NCI-H1048 (cell line): ENCODE data around the gene DIDO1.

Source experiments
- DNase-seq: peaks from one replicate; lab custom pipeline; 2025; lab: John Stamatoyannopoulos, UW

The DIDO1 gene

DNA sequence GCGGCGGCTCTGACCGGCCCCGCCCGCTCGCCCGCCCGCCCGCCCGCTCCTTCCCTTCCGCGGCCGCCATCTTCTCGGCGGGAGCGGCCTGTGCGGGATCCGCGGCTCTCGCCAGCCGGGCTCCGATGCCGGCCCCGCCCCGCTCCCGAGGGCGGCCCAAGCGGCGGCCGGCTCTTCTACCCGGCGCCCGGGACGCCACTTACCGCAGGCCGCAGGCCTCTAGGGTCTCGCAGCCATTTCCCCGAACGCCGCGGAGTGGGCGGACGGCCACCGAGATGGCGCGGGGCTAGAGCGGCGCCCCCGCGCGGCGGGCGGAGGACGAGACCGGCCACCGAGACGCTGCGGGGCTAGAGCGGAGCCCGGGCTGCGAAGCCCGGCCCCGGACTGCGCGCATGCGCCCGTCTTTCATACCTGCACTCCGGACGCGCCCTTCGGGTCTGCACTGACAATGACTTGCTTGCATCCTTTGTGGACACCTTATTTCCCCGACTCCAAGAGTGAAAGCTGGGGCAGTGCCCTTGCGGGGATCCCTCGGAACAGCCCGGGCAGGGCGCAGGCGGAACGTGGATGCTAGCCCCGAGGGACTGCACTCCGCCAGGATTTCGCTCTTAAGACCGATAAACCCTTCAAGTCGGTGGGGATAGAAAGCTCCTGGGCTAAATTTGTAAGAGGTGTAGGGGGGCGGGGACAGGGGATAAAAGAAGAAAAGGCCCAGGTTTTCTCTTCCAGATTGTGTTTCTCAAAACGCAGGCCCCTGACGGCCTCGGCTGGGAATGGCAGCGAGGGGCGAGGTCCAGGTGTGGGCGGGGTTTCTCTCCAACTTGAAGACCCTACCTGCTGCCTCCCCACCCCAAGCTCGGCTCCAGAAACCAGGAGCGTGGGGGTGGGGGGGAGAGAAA, at the start of gene DIDO1:
Gene DIDO1, minus strand, starts transcription at position 277 of the 899 bp plus-strand sequence.
- DNase-seq = peak; percentile 71

DNA sequence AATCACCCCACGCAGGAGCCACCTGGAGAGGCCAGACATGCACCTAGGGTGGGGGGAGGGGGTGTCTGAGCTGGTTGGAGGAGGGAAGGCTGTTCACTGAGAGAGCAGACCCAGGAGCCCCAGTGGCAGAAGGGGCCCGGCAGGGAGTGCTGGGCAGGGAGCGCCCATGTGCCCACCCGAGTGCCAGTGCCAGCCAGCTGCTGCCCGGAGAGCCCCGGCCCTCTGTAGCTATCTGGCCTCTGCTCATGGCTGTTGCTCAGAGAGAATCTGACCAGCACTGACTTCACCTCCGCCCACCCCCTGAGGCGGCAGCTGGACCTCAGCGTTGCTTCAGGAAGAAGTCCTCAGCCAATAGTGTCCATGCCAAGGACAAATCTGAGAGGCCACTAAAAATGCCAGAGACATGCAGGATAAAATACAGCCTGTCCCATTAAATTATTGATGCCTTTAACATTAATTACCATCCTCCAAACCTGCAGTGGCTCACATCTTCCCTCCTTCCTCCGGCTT, 49.0 kb upstream of the DIDO1 start:
- no peak for DNase-seq

DNA sequence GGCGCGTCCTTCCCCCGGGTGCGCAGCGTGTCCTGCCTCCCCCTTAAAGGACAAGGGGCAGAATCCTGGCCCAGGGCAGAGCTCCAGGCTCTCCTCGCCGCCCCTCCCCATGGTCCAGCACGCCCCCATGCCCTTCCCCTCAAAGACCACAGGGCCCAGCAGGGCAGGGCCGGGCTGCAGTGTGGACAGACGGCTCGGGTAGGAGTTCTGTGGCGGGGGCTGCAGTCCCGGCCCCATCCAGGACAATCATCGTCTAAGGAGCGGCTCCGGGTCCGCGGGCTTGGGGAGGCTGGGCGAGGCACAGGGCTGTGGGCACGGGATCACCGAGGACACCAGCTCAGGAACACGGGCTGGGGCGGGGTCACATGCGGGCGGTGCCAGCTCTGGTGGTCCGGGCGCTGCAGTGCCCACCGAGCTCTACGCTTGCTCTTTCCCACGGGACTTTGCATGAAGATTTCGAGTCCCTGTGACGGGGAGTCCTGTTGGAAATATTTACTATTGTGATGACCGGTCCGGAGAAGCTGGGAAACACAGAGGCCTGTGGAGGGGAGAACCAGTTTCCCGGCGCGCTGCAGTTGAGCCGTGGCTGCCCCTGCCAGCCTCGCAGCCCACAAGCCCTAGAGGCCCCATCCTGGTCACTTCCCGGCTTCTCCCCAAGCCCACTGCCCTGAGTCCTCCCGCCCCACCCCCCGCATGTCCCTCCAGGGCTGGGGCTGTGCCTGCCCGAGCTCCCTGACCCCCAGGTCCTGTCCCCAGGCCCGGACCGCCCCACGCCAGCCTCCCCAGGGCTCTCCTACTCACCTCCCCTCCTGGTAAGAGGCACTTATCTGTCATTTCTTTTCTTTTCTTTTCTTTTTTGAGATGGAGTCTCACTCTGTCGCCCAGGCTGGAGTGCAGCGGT, 46.8 kb upstream of the DIDO1 start:
- no peak for DNase-seq

DNA sequence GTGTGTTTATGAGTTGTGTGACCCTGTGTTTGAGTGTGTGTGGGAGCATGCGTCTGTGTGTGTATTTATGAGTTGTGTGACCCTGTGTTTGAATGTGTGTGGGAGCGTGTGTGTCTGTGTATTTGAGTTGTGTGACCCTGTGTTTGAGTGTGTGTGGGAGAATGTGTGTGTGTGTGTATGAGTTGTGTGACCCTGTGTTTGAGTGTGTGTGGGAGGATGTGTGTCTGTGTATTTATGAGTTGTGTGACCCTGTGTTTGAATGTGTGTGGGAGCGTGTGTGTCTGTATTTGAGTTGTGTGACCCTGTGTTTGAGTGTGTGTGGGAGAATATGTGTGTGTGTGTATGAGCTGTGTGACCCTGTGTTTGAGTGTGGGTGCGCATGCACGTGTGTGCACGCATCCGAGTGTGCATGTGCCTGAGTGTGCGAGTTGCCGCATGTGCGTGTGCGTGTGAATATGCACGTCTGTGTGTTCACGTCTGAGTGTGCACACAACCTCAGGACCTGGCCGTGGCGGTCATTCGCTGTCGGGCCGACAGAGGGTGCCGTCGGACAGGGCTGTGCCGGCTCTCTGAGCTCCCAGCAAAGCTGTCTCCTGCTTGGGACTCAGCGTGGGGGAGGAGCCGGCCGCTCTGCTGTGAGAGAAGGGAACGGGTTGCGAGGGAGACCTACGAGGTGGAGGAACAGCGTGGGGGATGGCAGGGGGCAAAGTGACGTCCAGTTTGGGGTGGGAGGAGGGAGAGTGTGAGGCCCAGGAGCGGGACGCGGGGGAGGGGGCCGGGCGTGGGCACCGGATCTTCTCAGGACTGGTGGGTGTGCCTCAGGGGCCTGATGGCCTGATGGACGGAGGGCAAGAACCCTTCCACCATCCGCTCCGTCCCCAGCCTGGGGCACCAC, 45.9 kb upstream of the DIDO1 start:
- no peak for DNase-seq

DNA sequence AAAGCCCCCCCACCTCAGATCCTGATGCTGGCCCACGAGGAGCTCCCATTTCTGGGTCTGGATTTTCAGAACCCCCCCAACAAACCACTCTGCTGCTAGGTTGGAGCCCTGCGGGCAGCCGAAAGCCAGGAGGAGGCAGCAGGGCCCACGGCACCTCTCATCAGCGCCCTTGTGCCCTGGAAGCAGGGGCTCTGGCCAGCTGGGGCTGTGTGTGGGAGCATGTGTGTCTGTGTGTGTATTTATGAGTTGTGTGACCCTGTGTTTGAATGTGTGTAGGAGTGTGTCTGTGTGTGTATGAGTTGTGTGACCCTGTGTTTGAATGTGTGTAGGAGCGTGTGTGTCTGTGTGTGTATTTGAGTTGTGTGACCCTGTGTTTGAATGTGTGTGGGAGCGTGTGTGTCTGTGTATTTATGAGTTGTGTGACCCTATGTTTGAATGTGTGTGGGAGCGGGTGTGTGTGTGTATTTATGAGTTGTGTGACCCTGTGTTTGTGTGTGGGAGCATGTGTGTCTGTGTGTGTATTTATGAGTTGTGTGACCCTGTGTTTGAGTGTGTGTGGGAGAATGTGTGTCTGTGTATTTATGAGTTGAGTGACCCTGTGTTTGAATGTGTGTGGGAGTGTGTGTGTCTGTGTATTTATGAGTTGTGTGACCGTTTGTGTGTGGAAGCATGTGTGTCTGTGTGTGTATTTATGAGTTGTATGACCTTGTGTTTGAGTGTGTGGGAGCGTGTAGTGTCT, 45.1 kb upstream of the DIDO1 start:
- DNase-seq = no peak

DNA sequence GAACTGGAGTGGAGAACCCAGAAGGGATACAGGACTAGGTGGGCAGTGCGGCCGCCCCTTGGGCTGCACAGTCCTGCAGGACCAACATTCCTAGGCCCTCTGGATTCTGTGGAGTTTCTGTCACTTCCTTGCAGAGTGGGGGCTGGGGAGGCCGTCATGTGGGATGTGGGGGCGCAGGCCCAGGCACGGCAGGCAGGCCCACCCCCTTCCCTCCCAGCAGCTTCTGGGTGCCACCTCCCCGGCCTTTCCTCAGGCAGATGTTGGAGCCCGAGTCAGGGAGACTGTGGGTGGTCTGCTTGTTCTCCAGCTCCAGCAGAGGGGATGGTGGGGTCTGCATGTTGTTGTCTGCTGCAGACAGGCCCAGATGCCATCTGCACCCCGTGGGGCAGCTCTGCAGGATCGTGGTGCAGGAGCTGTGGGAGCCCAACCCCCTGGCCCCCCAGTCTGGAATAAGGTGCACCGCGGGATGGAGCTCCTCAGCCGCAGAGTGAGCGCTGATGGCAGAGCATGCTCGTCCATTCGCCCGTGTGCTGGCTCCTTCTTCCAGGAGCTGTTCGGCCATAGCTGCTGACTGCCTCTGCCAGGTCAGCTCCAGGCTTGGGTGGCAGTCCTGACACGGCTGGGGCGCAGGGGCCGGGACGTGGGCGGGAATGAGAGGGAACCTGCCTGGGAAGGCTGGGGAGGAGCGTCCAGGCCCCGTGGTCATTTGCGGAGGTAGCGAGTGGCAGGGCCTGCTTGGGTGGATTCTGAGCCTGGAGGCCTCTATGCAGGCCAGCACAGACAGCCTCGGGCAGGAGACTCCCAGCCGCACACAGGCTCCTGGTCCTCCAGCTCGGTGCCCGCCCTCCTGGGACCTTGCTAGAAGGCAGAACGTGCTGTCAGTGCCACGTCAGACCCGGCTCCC, 44.3 kb upstream of the DIDO1 start:
- no peak for DNase-seq

DNA sequence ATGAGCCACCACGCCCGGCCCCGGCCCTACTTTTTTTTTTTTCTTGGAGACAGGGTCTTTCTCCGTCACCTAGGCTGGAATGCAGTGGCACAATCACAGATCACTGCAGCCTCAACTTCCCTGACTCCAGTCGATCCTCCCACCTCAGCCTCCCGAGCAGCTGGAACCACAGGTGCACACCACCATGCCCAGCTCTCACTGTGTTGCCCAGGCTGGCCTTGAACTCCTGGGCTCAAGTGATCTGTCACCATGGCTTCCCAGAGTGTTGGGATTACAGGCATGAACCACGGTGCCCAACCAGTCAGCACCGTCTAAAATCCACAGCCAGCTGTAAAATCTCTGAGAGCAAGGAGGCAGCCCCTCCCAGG, 43.6 kb upstream of the DIDO1 start:
- DNase-seq = no peak

DNA sequence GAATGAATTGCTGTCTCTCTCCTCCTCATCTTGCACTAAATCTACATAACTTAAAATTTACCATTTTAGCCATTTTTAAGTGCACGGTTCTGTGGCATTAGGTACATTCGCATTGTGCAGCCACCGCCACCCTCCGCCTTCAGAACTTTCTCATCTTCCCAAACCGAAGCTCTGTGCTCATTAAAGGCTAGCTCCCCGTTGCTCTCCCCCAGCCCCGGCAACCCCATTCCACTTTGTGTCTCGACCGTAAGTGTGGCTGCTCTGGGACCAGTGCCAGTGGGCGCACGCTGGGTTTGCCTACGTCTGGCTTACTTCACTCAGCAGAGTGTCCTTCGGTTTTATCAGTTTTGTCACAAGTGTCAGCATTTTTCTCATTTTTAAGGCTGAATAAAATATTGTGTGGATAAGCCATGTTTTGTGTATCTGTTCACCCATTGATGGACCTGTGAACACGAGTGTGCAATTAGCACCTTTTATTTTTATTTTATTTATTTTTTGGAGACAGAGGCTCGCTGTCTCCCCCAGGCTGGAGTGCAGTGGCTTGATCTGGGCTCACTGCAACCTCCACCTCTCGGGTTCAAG, 43.0 kb upstream of the DIDO1 start:
- no peak for DNase-seq

DNA sequence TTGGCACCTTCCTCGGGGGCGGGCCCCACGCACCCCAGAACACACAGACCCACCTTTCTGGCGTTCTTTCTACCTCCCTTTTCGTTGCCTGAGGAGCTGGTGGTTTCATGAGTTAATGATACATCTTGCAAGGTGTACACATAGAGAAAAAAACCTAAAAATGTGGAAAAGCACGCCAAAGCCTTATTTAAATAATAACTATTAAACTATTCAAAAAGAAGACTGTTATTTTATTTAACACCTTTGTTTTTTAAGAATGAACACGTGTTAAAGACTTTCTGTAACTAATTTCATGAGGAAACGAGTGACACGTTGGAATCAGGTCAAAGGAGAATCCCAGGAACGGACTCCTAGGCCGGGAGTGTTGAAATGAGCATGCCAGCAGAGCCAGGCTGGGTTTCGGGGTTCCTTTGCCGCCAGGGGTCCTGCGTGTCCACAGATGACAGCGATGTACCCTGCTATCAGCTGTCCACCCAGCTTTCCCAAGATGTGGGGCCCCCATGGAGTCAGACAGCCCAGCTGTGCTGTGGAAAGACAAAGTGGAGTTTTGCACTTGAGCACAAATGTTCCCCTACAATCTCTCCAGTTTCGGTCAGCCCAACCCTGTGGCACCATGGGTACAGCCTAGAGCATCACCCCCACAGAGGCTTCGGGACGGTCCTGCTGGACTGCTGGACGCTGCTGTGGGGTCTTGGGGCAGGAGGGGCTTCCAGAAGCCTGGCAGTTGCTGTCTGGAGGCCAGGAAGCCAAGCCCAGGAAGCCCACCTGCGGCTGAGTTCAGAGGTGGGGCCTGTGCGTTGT, 42.3 kb upstream of the DIDO1 start:
- DNase-seq = no peak

DNA sequence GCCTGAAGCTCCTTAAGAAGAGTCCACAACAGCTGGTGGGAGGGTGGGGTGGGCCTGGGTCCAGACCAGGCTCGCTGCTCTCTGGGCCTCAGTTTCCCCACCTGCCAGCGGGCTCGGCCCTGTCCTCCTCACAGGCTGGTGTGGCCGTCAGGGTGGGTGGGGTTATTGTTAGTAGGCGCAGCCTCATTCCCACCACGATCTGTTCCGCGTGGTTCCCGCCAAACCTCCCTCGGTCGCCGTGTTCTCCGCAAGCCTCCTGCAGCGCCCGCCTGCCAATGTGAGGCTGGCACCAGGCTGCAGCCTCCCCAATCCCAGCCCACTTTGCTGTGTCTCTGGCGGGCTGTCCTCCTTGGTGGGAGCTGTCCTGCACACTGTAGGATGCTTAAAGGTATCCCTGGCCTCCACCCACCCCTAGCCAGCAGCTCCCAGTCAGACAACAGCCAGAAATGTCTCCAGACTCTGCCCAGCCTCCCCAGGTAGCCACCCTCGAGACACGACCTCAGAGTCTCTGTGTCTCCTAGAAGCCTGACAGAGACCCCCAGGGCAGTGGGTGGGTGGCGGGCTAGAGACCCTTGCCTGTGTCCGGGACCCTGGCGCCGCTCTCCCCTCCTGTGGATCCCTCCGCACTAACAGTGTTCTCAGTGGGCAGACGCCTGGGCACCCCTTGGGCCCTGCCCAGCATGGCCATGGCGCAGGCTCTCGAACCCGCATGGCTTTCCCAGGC, 41.5 kb upstream of the DIDO1 start:
- no peak for DNase-seq

DNA sequence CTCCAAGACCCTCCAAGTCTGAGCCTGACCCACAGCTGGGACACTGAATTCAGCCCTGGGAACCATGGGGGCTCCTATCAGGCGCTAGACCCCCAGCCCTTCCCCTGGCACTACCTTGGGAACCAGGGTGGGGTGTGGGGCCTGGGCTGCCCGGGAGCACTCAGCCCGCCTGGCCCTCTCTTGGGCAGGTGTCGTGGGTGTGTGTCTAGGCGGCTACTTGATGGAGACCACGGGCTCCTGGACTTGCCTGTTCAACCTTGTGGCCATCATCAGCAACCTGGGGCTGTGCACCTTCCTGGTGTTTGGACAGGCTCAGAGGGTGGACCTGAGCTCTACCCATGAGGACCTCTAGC, 40.8 kb upstream of the DIDO1 start:
- no peak for DNase-seq

DNA sequence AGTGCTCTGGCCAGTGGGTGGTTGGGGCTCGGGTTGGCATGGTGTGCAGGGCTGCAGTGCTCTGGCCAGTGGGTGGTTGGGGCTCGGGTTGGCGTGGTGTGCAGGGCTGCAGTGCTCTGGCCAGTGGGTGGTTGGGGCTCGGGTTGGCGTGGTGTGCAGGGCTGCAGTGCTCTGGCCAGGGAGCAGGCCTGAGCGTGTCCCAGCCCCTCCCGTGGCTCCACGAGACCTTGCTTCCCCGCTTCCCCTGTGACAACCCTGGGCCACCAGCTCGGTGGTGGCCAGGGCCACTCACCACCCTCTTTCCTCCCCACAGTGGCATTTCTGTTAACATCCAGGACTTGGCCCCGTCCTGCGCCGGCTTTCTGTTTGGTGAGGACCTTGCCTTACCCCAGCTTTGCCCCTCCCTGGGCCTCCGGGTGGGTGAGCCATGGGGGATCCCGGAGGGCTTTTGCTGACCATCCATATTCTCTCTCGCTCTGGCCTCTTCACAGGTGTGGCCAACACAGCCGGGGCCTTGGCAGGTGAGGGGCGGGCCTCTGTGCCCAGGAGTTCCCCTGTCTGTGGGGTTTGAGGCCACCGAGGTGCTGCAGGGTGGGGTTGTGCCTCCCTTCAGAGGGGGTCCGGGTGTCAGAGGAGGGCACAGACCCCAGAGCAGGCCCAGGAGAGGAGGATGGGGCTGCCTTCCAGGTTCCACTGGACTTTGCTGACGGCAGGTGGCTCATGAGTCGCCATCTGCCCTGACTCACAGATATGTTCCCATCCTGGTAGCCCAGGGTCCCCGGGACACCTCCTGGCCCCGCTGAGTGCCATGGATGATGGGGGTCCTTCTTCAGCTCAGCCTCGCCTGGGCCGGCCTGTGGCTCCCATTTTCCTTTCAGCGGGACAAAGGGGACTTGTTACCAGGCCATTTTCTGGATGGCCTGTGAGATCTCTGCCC, 40.2 kb upstream of the DIDO1 start:
- no peak for DNase-seq

DNA sequence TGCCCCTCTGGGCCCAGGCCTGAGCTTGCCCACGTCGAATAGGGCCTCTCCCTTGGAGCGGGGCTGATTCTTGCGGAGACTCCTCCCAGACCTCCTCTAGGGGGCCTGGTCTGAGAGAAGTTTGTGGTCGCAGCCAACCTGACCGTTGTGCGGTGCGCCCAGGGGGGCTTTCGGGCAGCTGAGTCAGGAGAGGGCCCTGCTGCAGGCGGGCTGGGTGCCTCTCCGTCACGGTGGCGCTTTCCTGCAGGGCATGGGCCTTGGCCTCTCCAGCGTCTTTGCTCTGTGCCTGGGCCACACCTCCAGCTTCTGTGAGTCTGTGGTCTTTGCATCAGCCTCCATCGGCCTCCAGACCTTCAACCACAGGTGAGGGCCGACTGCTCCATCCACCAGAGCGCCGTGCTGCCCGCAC, 39.1 kb upstream of the DIDO1 start:
- no peak for DNase-seq

DNA sequence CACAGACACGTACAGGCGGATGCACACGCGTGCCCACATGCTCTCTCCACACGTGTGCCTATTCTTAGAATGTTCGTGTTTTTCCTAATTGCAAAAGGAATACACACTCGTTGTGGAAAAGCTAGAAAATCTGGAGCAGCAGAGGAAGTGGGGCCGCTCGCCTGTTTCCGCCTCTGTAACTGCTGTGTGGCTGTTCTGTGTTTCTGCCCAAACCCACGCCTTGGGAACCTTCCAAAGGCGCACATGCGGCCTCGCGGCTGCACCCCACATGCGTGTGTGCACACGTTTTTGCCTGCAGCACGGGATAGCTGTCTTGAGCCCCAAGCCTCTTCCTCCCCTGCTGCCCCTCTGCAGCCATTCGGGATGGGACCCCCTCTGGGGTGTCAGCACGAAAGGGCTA, 38.4 kb upstream of the DIDO1 start:
- no peak for DNase-seq

DNA sequence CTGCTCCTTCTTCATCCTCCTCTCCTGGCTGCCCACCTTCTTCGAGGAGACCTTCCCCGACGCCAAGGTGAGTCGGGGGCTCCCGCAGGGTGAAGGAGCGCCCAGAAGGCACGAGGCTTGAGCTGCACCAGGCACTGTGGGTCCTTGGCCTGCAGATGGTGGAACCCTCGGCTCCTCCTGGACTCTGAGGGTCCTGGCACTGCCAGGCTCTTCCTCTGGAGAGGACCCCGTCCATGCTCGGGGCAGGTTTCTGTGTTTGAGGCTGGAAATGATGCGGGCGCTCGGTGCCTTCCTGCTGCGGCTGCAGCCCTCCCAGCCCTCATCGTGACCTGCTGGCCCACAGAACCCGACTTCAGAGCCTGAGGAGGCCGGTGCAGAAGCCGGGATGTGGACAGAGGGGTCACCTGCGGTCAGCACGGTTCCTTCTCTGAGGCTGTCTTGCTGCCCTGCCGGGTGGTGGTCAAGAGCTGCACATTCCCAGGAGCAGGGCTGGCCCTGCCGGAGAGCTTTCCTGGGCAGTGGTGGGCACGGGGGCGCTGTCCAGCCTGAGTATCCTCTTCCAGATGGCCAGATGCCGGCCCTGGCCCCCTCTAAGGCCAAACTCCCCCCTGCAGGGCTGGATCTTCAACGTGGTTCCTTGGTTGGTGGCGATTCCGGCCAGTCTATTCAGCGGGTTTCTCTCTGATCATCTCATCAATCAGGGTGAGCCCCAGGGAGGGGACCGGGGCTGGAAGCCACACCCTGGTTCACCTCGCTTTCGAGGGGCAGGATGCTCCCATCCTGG, 37.5 kb upstream of the DIDO1 start:
- DNase-seq = no peak

DNA sequence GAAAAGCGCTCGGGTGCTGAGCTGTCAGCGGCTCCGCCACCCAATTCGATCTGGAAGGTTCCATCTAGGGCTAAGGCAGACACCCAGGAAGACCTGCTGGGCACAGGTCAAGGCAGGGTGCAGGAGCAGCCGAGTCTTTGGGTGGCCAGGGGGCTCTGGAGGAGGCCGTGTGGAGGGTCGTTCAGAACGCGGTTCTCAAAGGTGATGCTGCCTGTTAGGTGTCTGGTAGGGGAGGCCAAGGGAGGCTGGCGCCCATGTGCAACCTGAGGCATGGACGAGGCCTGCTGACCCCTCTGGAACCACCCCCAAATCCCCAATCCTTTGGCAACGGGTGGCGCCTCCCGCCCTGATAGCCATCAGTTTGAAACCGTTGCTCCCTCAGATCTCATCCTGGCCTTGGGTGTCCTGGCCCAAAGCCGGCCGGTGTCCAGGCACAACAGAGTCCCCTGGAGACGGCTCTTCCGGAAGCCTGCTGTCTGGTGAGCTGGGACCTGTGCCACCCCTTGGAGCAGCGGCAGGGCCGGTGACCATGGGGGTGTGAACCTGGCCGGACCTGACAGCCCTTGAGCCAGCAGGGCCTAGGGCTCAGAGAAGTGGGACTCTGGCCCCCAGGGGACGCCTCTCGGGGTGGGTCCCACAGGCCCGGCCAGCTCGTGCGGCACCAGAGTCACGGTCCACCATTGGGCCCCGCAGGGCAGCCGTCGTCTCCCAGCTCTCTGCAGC, 36.7 kb upstream of the DIDO1 start:
- DNase-seq = no peak
